Esophagus squamous epithelium (tissue), 5 donors: ENCODE data around the gene LMBRD1. TPM values are rescaled to one million over a fixed set of nuclear protein-coding genes. Genes with fewer than 3 reads are reported as not detected.
A peak's percentile ranks its signal among the peaks of the same experiment; 100 is the strongest.
"Not testable (repeated sequence)": the region's sequence is repeated elsewhere in the genome, so short reads cannot be mapped to it uniquely, and the experiment has no call there.

Source experiments
- DNase-seq: peaks from one replicate; lab custom pipeline; 2025; lab: John Stamatoyannopoulos, UW
- H3K27ac ChIP-seq, 4 donors: fragments of 200-600 bp; sonication (generic); one replicate each; pipeline ENCODE4 v1.5.1; 2016 to 2019; ENCODE audit warnings: mild to moderate bottlenecking in 1 of 4
- H3K27me3 ChIP-seq, 4 donors: fragments of 200-600 bp; sonication (generic); 1 replicate in 3 of 4; 2 replicates in 1 of 4; pipeline versions ENCODE4 v1.5.1 to v1.6.0; 2017 to 2021; ENCODE audit warnings: antibody characterized with exemption in 1 of 4
- H3K36me3 ChIP-seq, 3 donors: fragments of 200-600 bp; sonication (generic); one replicate each; pipeline ENCODE4 v1.5.1; 2016 to 2019
- H3K4me1 ChIP-seq, 3 donors: fragments of 200-600 bp; sonication (generic); one replicate each; pipeline ENCODE4 v1.5.1; 2017 to 2019
- H3K4me3 ChIP-seq, 4 donors: fragments of 200-600 bp; sonication (generic); 1 replicate in 3 of 4; 2 replicates in 1 of 4; pipeline ENCODE4 v1.5.1; 2016 to 2019; ENCODE audit warnings: mild to moderate bottlenecking in 2 of 4, moderate library complexity in 1 of 4
- H3K9me3 ChIP-seq, 3 donors: fragments of 200-600 bp; sonication (generic); one replicate each; pipeline ENCODE4 v1.5.1; 2016 to 2019
- POLR2A ChIP-seq, 4 donors: fragments of 450-650 bp; IDR thresholded peaks; one replicate each; pipeline ENCODE4 v1.6.1; 2017; ENCODE audit warnings: antibody characterized with exemption in 4 of 4, mild to moderate bottlenecking in 4 of 4, moderate library complexity in 3 of 4
- WGBS, 2 donors: methylation state at CpG; one replicate each; pipeline ENCODE4 v1.1.5; 2018; 5-methylcytosine and 5-hydroxymethylcytosine counted together
- intact Hi-C: fragments of 100-400 bp; cut with DNase I; formaldehyde crosslinking; loops from one replicate; pipeline ENCODE4 v1.15.0; 2022
- total RNA-seq, 4 donors: library from RNA; depleted of rRNA; stranded (reverse); fragments of >200 nt; gene quantifications; one replicate each; pipeline ENCODE4 v1.1.0, GENCODE V29; 2016
- TF ChIP-seq, protein P1 (sequence below), 6 experiments: fragments of 450-650 bp in 4 of 6; fragments of 200-600 bp in 2 of 6; sonication (generic) in 2 of 6; IDR thresholded peaks; one replicate each; pipeline ENCODE4 v1.5.1; 2016 to 2019; ENCODE audit warnings: antibody characterized with exemption in 6 of 6, mild to moderate bottlenecking in 4 of 6, moderate library complexity in 4 of 6
- donor health status: DM: yes; HTN: yes; CAD: no.

Gene LMBRD1
- total RNA-seq, 4 donors from 2014 or later = 23.0 to 50.6 (median 41.1) TPM

- WGBS, 2 donors = 80 to 93% methylated on average over 2 of the region's 2 CpGs
- no peak overlapping the region for H3K4me3 ChIP-seq
- no peaks in the 10 kb centered on the region for H3K36me3 ChIP-seq
- DNase-seq = no peak
- peaks cover 0 to 10% (median 5%) of the 10 kb centered on the region in 3 donors for H3K4me1 ChIP-seq
- no peaks in the 10 kb centered on the region for H3K9me3 ChIP-seq
- no peaks in the 10 kb centered on the region for H3K27me3 ChIP-seq
- intact Hi-C loops = no loop called here
- no peak overlapping the region for H3K27ac ChIP-seq
- TF ChIP-seq, protein P1, sequence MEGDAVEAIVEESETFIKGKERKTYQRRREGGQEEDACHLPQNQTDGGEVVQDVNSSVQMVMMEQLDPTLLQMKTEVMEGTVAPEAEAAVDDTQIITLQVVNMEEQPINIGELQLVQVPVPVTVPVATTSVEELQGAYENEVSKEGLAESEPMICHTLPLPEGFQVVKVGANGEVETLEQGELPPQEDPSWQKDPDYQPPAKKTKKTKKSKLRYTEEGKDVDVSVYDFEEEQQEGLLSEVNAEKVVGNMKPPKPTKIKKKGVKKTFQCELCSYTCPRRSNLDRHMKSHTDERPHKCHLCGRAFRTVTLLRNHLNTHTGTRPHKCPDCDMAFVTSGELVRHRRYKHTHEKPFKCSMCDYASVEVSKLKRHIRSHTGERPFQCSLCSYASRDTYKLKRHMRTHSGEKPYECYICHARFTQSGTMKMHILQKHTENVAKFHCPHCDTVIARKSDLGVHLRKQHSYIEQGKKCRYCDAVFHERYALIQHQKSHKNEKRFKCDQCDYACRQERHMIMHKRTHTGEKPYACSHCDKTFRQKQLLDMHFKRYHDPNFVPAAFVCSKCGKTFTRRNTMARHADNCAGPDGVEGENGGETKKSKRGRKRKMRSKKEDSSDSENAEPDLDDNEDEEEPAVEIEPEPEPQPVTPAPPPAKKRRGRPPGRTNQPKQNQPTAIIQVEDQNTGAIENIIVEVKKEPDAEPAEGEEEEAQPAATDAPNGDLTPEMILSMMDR (IDR thresholded peaks at IDR 0.05) = no peak
- TF ChIP-seq POLR2A (IDR thresholded peaks at IDR 0.05) = no peak
These were observed 4.9 kb upstream of the LMBRD1 start for GRCh38 chr6:69801711-69802110.

GRCh38 chr6:69801225-69801624 is 4.4 kb upstream of the LMBRD1 start:
- intact Hi-C loops = no loop called here
- 22 to 40% methylated on average over 1 of the region's 1 CpG for WGBS, 2 donors
- Histone ChIP-seq H3K27me3 (no peaks in the 10 kb centered on the region), H3K36me3 (no peaks in the 10 kb centered on the region), H3K27ac (no peak overlapping the region), H3K4me3 (no peak overlapping the region), H3K4me1 (peaks cover 0 to 10% (median 5%) of the 10 kb centered on the region in 3 donors), H3K9me3 (no peaks in the 10 kb centered on the region)
- TF ChIP-seq POLR2A (IDR thresholded peaks at IDR 0.05) = no peak
- TF ChIP-seq, protein P1 (IDR thresholded peaks at IDR 0.05) = no peak
- no peak for DNase-seq

- H3K36me3 ChIP-seq, intact Hi-C loops, DNase-seq, H3K27me3 ChIP-seq, H3K9me3 ChIP-seq, H3K4me3 ChIP-seq, H3K27ac ChIP-seq: not testable (repeated sequence)
- H3K4me1 ChIP-seq = peaks cover 0 to 31% (median 5%) of the 10 kb centered on the region in 3 donors
These were observed 2.0 kb upstream of the LMBRD1 start for GRCh38 chr6:69798796-69799195.

- WGBS, 2 donors = 1% methylated on average over 16 to 19 of the region's 20 CpGs
- H3K9me3 ChIP-seq = no peaks in the 10 kb centered on the region
- DNase-seq = no peak
- intact Hi-C loops = no loop called here
- H3K27ac ChIP-seq = peak overlapping the region; percentile 96 to 99 (median 97)
- no peaks in the 10 kb centered on the region for H3K36me3 ChIP-seq
- H3K4me3 ChIP-seq = peak overlapping the region; percentile 84 to 98 (median 92)
- TF ChIP-seq, protein P1 (IDR thresholded peaks at IDR 0.05) = no peak
- TF ChIP-seq POLR2A (IDR thresholded peaks at IDR 0.05) = peak in 3 of 4 donors; percentile 21 to 63 (median 61)
- H3K27me3 ChIP-seq = no peaks in the 10 kb centered on the region
- peaks cover 9 to 45% (median 11%) of the 10 kb centered on the region in 3 donors for H3K4me1 ChIP-seq
These were observed 653 bp downstream of the LMBRD1 start for GRCh38 chr6:69796073-69796641.

DNA sequence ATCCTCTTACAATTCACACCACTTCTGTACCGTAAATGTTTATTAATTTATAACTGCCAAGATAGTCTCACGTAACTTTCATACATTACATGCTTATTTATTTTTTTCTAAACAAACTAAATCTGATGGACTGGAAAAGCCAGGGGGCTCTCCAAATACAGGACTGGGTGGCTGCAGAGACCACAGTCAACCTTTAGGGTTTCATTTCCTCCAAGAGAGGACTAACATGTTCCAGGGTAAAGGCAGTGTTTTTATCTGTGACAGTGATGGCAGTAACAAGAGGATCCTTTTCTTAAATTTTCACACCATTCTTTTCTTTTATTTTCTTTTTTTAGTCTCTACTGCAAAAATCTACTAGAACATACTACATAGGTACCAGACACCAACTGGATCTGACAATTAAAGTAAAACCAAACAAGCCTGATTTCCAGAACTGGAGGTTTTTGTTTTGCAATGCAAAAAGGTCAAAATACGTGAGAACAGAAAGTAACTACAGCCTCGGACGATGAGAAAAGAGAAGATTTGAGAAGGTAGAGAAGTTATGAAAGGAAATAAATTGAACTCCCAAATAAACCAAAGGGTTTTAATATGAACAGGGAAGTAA is 1.2 kb downstream of the LMBRD1 start:
- Histone ChIP-seq H3K4me3 (peak overlapping the region; percentile 84 to 98 (median 92)), H3K27me3 (no peaks in the 10 kb centered on the region), H3K4me1 (peaks cover 12 to 51% (median 14%) of the 10 kb centered on the region in 3 donors), H3K9me3 (no peaks in the 10 kb centered on the region), H3K27ac (peak overlapping the region; percentile 96 to 99 (median 97)), H3K36me3 (no peaks in the 10 kb centered on the region)
- no peak for DNase-seq
- intact Hi-C loops = no loop called here
- no peak for TF ChIP-seq POLR2A (IDR thresholded peaks at IDR 0.05)
- TF ChIP-seq, protein P1 (IDR thresholded peaks at IDR 0.05) = peak in 1 of 6 experiments; percentile 15
- WGBS, 2 donors = 26 to 32% methylated on average over 5 of the region's 5 CpGs
